Lower leg skin (tissue), 4 donors: ENCODE measurements around the gene MTMR3. TPM values are rescaled to one million over a fixed set of nuclear protein-coding genes. Genes with fewer than 3 reads are reported as not detected.
"Not testable (repeated sequence)": the region's sequence is repeated elsewhere in the genome, so short reads cannot be mapped to it uniquely, and the experiment has no call there.

Experiments used
- DNase-seq, 2 donors: peaks; one replicate each; pipeline ENCODE4 v3.0.0-alpha.2; 2019; ENCODE audit warnings: low spot score in 2 of 2
- H3K4me3 ChIP-seq: fragments of 200-600 bp; sonication (generic); 2 replicates; pipeline ENCODE4 v1.5.1; 2017; ENCODE audit warnings: mild to moderate bottlenecking, low read depth; ENCODE audit not compliant: poor library complexity, severe bottlenecking
- POLR2A ChIP-seq, 2 donors: fragments of 450-650 bp; IDR thresholded peaks; one replicate each; pipeline ENCODE4 v1.6.1; 2016 to 2017; ENCODE audit warnings: antibody characterized with exemption in 2 of 2, mild to moderate bottlenecking in 1 of 2, moderate library complexity in 1 of 2
- WGBS, 2 donors: methylation state at CpG; one replicate each; pipeline ENCODE4 v1.1.5; 2018; 5-methylcytosine and 5-hydroxymethylcytosine counted together
- intact Hi-C: fragments of 100-400 bp; cut with DNase I; formaldehyde crosslinking; loops from one replicate; pipeline ENCODE4 v1.15.0; 2023; ENCODE audit warnings: low total_unique reads
- total RNA-seq, 4 donors: library from RNA; depleted of rRNA; stranded (reverse); fragments of >200 nt; gene quantifications; one replicate each; pipeline ENCODE4 v1.1.0, GENCODE V29; 2016
- TF ChIP-seq, protein P1 (sequence below), 3 donors: fragments of 450-650 bp; IDR thresholded peaks; one replicate each; pipeline ENCODE4 v1.5.1; 2016; ENCODE audit warnings: antibody characterized with exemption in 3 of 3, mild to moderate bottlenecking in 3 of 3, moderate library complexity in 2 of 3

MTMR3 gene
- total RNA-seq, 4 donors from 2014 or later, result 51.4 to 70.5 (median 62.6) TPM

DNA sequence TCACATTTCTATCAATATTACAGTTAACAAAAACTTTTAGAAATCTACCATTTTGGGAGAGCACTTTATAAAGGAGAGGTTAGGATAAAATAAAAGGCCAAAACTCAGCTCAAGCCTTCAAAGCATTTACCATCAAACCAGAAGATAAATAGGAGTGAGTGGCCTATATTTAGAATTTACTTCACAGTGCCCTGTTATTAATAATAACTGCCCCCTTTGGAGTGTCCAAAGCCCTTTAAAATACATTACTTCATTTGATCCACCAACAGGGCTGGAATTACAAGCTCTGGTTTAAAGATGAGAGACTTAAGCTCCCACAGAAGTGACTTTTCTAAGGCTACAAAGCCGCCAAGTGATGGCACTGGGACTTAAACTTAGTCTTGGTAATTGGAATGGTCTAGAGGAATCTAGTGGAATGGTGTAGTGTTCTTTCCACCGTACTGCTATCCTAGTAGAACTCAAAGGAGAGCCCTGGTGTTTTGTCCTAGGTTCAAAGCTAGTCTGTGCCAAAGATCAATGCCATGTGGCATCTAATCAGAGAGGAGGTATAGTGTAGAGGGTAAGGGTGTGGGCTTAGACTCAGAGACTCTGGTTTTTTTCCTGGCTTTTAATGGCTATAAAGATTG lies 21.2 kb upstream of the MTMR3 start:
- DNase-seq, result no peak
- WGBS, 2 donors, result 89 to 97% methylated on average over 2 of the region's 2 CpGs
- TF ChIP-seq, protein P1, sequence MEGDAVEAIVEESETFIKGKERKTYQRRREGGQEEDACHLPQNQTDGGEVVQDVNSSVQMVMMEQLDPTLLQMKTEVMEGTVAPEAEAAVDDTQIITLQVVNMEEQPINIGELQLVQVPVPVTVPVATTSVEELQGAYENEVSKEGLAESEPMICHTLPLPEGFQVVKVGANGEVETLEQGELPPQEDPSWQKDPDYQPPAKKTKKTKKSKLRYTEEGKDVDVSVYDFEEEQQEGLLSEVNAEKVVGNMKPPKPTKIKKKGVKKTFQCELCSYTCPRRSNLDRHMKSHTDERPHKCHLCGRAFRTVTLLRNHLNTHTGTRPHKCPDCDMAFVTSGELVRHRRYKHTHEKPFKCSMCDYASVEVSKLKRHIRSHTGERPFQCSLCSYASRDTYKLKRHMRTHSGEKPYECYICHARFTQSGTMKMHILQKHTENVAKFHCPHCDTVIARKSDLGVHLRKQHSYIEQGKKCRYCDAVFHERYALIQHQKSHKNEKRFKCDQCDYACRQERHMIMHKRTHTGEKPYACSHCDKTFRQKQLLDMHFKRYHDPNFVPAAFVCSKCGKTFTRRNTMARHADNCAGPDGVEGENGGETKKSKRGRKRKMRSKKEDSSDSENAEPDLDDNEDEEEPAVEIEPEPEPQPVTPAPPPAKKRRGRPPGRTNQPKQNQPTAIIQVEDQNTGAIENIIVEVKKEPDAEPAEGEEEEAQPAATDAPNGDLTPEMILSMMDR (IDR thresholded peaks at IDR 0.05), result no peak
- TF ChIP-seq POLR2A (IDR thresholded peaks at IDR 0.05), result no peak
- intact Hi-C loops, result no loop called here
- no peak overlapping the region for H3K4me3 ChIP-seq

DNA sequence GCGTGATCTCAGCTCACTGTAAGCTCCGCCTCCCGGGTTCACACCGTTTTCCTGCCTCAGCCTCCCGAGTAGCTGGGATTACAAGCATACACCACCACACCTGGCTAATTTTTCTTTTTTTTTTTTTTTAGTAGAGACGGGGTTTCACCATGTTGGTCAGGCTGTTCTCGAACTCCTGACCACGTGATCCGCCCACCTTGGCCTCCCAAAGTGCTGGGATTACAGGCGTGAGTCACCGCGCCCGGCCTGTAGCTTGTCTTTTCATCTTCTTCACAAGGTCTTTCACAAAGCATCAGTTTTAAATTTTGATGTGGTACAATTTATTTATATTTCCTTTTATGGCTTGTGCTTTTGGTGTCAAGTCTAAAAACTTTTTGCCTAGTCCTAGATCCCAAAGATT lies 17.4 kb upstream of the MTMR3 start:
- peak in 1 of 2 donors; percentile 53 for DNase-seq
- WGBS, 2 donors, result 93 to 94% methylated on average over 13 of the region's 13 CpGs
- H3K4me3 ChIP-seq, intact Hi-C loops: not testable (repeated sequence)

DNA sequence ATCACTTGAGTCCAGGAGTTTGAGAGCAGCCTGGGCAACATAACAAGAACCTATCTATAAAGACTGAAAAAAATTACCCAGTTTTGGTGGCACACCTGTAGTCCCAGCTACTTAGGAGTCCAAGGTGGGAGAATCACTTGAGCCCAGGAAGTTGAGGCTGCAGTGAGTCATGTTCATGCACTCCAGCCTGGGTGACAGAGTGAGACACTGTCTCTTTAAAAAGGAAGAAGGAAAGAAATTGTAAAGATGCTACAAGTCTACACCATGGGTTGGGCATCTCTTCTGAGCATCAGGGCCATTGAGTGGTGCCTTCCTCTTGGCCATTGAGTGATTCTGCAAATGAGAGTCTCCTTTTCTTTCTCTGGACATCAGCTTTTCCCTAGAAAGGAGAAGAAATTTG lies 15.7 kb upstream of the MTMR3 start:
- TF ChIP-seq, protein P1 (IDR thresholded peaks at IDR 0.05), result no peak
- no peak for TF ChIP-seq POLR2A (IDR thresholded peaks at IDR 0.05)
- DNase-seq, result no peak
- no peak overlapping the region for H3K4me3 ChIP-seq
- intact Hi-C loops, result no loop called here

DNA sequence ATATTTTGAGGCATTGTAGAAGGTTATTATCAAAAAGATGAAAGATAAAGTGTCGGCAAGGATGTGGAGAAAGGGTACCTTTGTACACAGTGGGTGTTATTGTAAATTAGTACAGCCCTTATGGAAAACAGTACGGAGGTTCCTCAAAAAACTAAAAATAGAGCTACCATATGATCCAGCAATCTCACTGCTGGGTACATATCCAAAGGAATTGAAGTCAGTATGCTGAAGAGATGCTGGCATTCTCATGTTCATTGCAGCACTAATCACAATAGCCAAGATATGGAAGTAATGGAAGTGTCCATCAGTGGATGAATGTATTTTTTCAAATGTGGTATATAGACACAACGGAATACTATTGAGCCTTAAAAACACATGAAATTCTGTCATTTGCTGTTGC lies 15.1 kb upstream of the MTMR3 start:
- intact Hi-C loops, result no loop called here
- WGBS, 2 donors, result 87 to 90% methylated on average over 3 of the region's 3 CpGs
- TF ChIP-seq, protein P1 (IDR thresholded peaks at IDR 0.05), result no peak
- TF ChIP-seq POLR2A (IDR thresholded peaks at IDR 0.05), result no peak
- no peak overlapping the region for H3K4me3 ChIP-seq
- DNase-seq, result no peak

DNA sequence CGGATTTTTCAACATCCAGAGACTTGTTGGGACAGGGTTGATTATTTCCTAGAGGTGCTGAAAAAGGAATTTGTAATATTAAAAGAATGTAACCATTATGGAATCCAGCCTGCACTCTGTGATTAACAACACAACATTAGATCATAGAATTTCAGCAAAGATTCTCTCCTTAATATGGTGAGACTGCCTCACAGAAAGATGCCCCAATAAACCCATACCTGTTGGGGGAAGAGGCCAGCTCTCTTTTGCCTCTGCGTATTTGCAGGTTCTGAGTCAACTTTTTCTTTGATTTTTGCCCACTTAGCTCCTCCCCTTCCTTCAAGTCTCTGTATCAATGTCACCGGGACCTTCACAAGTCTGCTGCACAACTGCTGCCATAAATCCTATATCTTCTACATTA lies 12.4 kb upstream of the MTMR3 start:
- no peak for DNase-seq
- WGBS, 2 donors, result 46 to 69% methylated on average over 2 to 3 of the region's 3 CpGs
- TF ChIP-seq POLR2A (IDR thresholded peaks at IDR 0.05), result no peak
- TF ChIP-seq, protein P1 (IDR thresholded peaks at IDR 0.05), result no peak
- H3K4me3 ChIP-seq, result no peak overlapping the region
- intact Hi-C loops, result no loop called here

DNA sequence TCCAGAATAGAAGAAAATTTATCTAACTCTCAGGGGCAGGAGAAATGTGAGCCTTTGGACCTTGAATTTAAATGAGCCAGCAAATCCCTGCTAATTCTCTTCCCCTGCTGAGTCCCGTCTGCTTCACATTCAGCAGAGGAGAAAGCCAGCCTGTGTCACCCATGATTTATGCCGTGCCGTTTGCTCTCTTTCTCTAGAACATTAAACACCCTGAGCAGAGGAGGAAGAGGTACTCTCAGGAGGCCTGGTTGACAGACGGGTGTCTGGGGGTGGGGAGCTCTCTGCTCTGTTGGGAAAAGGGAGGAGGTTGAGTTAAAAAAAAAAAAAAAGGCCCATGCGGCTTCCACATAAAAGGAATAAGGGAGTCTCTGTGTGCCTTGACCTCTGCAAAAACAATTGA lies 11.3 kb upstream of the MTMR3 start:
- 59 to 66% methylated on average over 5 of the region's 5 CpGs for WGBS, 2 donors
- no peak for DNase-seq
- intact Hi-C loops, result no loop called here
- no peak overlapping the region for H3K4me3 ChIP-seq
- TF ChIP-seq, protein P1 (IDR thresholded peaks at IDR 0.05), result no peak
- TF ChIP-seq POLR2A (IDR thresholded peaks at IDR 0.05), result no peak
